Measurements from ENCODE around the gene STK35.
"Not testable (repeated sequence)": the region's sequence is repeated elsewhere in the genome, so short reads cannot be mapped to it uniquely, and the experiment has no call there.

The STK35 gene

GRCh38 chr20:2179949-2180348, 78.3 kb downstream of the STK35 start:
- ChIA-PET POLR2A (no interaction called here), CTCF (no interaction called here)
- no peak for DNase-seq (ENCODE audit: extremely low spot score)
- TF ChIP-seq ARNT (IDR thresholded peaks at IDR 0.05) = no peak
- no peak for TF ChIP-seq ELF4 (IDR thresholded peaks at IDR 0.05)
- TF ChIP-seq CTBP1 (IDR thresholded peaks at IDR 0.05; ENCODE audit: borderline replicate concordance) = no peak
- TF ChIP-seq NFRKB (IDR thresholded peaks at IDR 0.05) = no peak
- no peak for TF ChIP-seq PKNOX1 (IDR thresholded peaks at IDR 0.05)
- TF ChIP-seq ZNF384 (IDR thresholded peaks at IDR 0.05) = no peak
- no peak for TF ChIP-seq SUZ12 (IDR thresholded peaks at IDR 0.05)
- no peak for TF ChIP-seq FOXA1 (IDR thresholded peaks at IDR 0.05)
- no peak for TF ChIP-seq TARDBP (IDR thresholded peaks at IDR 0.05)
- TF ChIP-seq LEF1 (IDR thresholded peaks at IDR 0.05; ENCODE audit: borderline replicate concordance) = no peak
- TF ChIP-seq HDGF (IDR thresholded peaks at IDR 0.05; ENCODE audit: borderline replicate concordance) = no peak
- no peak for TF ChIP-seq L3MBTL2 (conservative IDR thresholded peaks at IDR 0.05)
- TF ChIP-seq FOXM1 (IDR thresholded peaks at IDR 0.05; ENCODE audit: borderline replicate concordance) = no peak
- no peak for TF ChIP-seq FOXK2 (IDR thresholded peaks at IDR 0.05)
- TF ChIP-seq SP1 (IDR thresholded peaks at IDR 0.05) = no peak
- TF ChIP-seq BHLHE40 (IDR thresholded peaks at IDR 0.05; ENCODE audit: borderline replicate concordance) = no peak

- ChIA-PET POLR2A (no interaction called here), CTCF (no interaction called here)
- no peak for DNase-seq (ENCODE audit: extremely low spot score)
- TF ChIP-seq SUZ12 (IDR thresholded peaks at IDR 0.05) (no peak), BHLHE40 (IDR thresholded peaks at IDR 0.05; ENCODE audit: borderline replicate concordance) (no peak), PKNOX1 (IDR thresholded peaks at IDR 0.05) (no peak), CTBP1 (IDR thresholded peaks at IDR 0.05; ENCODE audit: borderline replicate concordance) (no peak), FOXK2 (IDR thresholded peaks at IDR 0.05) (no peak), HDGF (IDR thresholded peaks at IDR 0.05; ENCODE audit: borderline replicate concordance) (no peak), L3MBTL2 (conservative IDR thresholded peaks at IDR 0.05) (no peak), ARNT (IDR thresholded peaks at IDR 0.05) (no peak)
Observed at GRCh38 chr20:2183381-2183780, 81.8 kb downstream of the STK35 start.

GRCh38 chr20:2184933-2185332, 83.3 kb downstream of the STK35 start:
- CTCF ChIA-PET; POLR2A ChIA-PET; DNase-seq (ENCODE audit: extremely low spot score): not testable (repeated sequence)

GRCh38 chr20:2195614-2196013, 94.0 kb downstream of the STK35 start:
- ChIA-PET POLR2A (no interaction called here), CTCF (interaction anchor here (0.6 kb wide), 1 partner anchor 19 kb away, joined by 4 read pairs; no protein-coding TSS in a partner anchor)
- no peak for TF ChIP-seq L3MBTL2 (conservative IDR thresholded peaks at IDR 0.05)
- no peak for TF ChIP-seq FOXM1 (IDR thresholded peaks at IDR 0.05; ENCODE audit: borderline replicate concordance)
- no peak for TF ChIP-seq CTBP1 (IDR thresholded peaks at IDR 0.05; ENCODE audit: borderline replicate concordance)
- no peak for TF ChIP-seq ARNT (IDR thresholded peaks at IDR 0.05)
- TF ChIP-seq LEF1 (IDR thresholded peaks at IDR 0.05; ENCODE audit: borderline replicate concordance) = no peak
- no peak for TF ChIP-seq SUZ12 (IDR thresholded peaks at IDR 0.05)
- TF ChIP-seq PKNOX1 (IDR thresholded peaks at IDR 0.05) = no peak
- no peak for TF ChIP-seq HDGF (IDR thresholded peaks at IDR 0.05; ENCODE audit: borderline replicate concordance)
- no peak for TF ChIP-seq FOXK2 (IDR thresholded peaks at IDR 0.05)
- no peak for TF ChIP-seq NFRKB (IDR thresholded peaks at IDR 0.05)
- TF ChIP-seq ZNF384 (IDR thresholded peaks at IDR 0.05) = no peak
- TF ChIP-seq FOXA1 (IDR thresholded peaks at IDR 0.05) = no peak
- TF ChIP-seq TARDBP (IDR thresholded peaks at IDR 0.05) = no peak
- TF ChIP-seq BHLHE40 (IDR thresholded peaks at IDR 0.05; ENCODE audit: borderline replicate concordance) = no peak
- DNase-seq (ENCODE audit: extremely low spot score) = no peak

GRCh38 chr20:2197166-2197565, 95.5 kb downstream of the STK35 start:
- ChIA-PET CTCF (interaction anchor here (0.6 kb wide), 1 partner anchor 9 kb away, joined by 7 read pairs; no protein-coding TSS in a partner anchor), POLR2A (no interaction called here)
- TF ChIP-seq BHLHE40 (IDR thresholded peaks at IDR 0.05; ENCODE audit: borderline replicate concordance) (no peak), CTBP1 (IDR thresholded peaks at IDR 0.05; ENCODE audit: borderline replicate concordance) (no peak), SP1 (IDR thresholded peaks at IDR 0.05) (no peak), ARNT (IDR thresholded peaks at IDR 0.05) (no peak), ZNF384 (IDR thresholded peaks at IDR 0.05) (no peak), L3MBTL2 (conservative IDR thresholded peaks at IDR 0.05) (no peak)
- no peak for DNase-seq (ENCODE audit: extremely low spot score)

Measured in HEK293T (cell line).